Head of caudate nucleus (tissue), 42 donors: ENCODE measurements around the gene MASTL.

Source experiments
- DNase-seq, 42 donors: peaks; one replicate each; pipeline versions ENCODE4 v3.0.0 to v3.0.0-alpha.2; 2020 to 2021; ENCODE audit warnings: mixed read lengths in 7 of 42
- intact Hi-C: fragments of 100-400 bp; cut with DNase I; formaldehyde crosslinking; loops from one replicate; pipeline ENCODE4 v1.15.0; 2022

The MASTL gene

DNA sequence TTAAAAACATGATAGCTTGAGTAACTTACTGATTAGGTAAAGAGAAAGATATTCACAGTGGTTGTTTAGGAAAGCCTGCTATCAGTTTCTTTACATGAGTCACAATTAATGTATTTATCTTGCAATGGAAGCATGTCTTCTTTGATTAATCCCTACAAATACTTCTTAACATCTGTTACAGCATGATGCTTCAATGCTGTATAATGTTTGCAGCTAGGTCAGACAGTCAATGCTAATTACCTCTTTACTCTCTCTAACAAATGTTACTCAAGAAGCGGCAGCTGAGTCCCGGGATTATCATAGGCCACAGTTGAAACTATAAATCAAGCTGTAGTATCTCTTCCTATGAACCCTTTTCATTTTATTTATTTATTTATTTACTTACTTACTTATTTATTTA is 52.2 kb downstream of the MASTL start:
- intact Hi-C loops = no loop called here
- DNase-seq = no peak

DNA sequence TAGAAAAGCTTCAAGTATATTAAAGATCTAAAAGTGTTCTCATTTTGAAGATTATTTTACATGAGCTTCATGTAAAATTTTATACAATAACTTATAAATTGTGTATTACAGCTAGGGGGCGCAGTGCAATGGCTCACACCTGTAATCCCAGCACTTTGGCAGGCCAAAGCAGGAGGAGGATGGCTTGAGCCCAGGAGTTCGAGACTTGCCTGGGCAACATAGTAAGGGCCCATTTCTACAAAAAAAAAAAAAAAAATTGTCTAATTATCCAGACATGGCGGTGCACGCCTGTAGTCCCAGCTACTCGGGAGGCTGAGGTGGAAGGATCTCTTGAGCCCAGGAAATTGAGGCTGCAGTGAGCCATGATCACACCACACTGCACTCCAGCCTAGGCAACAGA is 68.8 kb downstream of the MASTL start:
- intact Hi-C loops = no loop called here
- peak in 6 of 42 donors; percentile 7 to 49 (median 16) for DNase-seq

DNA sequence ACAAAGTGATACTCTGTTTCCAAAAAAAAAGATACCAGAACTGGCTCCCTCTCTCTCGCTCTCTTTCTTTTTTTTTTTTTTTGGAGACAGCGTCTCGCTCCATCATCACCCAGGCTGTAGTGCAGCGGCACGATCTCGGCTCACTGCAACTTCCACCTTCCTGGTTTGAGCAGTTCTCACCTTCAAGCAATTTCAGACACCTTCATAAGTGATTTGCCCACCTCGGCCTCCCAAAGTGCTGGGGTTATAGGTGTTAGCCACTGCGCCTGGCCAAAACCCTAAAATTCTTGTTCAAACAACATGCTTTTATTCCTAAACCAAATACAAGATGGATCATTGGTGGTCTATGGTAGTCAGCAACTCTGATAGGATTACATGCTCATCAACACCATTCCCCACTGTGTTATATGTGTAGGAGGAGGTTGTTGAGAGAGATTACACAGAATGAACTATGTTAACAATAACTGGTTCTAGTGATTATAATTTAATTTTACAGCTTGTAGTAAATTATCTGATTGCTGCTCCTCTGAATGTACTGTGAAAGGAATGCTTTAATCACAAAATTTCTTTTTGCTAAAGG is 69.9 kb downstream of the MASTL start:
- no peak for DNase-seq
- intact Hi-C loops = no loop called here

DNA sequence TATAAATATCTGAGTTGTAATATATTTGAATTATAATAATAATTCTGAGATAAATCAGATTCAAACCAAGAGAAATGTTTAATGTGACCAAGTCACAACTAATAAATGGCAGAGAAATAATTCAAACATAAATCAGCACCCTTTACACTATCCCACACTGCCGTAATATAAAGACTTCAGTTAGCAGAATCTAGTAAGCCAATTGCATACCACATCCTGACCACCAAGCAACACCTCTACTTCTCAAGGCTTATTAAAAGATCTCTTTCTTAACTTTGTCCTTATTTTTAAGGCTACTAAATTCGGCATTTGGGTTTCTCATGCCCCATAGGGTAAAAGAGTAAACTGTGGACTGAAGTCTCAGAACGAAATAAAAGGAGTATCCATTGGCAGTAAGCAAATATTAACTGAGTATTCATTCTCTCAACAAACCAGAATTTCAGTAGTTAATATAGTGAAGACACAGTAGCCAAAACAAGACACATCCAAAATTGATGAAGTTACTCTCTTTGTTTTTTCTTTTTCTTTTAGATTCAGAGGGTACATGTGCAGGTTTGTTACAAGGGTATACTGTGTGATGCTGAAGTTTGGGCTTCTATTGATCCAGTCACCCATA is 70.6 kb downstream of the MASTL start:
- no peak for DNase-seq
- intact Hi-C loops = no loop called here

DNA sequence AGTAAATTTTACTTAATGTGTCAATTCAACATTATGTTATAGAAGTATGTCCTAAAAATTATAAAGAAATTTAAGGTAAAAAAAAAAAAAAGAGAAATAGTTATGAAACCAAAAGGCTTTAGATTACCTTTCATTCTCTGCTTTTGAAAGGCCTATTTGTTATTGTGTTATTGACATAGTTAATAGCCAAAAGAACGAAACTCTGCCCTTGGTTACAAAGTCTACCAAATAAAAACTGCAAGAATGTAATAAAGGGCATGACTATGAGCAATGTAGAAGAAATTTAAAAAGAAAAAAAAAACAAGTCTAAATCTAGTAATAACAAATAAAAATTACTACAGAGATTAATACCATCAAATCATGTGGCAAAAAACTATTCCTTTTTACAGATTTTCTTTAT is 74.9 kb downstream of the MASTL start:
- intact Hi-C loops = no loop called here
- DNase-seq = no peak

DNA sequence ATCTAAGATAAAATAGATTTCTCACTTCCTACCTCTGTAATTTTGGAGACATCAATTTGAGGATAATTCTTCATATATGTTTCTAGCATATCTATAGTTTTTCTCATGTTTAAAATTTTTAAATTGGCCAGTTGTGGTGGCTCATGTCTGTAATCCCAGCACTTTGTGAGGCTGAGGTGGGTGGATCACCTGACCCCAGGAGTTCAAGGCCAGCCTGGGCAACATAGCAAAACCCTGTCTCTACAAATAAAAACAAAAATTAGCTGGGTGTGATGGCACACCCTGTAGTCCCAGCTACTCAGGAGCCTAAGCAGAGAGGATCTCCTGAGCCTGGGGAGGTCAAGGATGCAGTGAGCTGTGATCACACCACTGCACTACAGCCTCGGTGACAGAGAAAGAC is 80.6 kb downstream of the MASTL start:
- intact Hi-C loops = no loop called here
- no peak for DNase-seq
